DLD1 (cell line): ENCODE results near the gene SUCNR1.
"Not testable (repeated sequence)": the region's sequence is repeated elsewhere in the genome, so short reads cannot be mapped to it uniquely, and the experiment has no call there.

ENCODE experiments used
- in situ Hi-C: cut with HindIII; loops from 2 replicates; pipeline ENCODE4 v1.10.0; 2017; ENCODE audit warnings: low sequenced_read_pairs

SUCNR1 gene

GRCh38 chr3:151900884-151901643 lies 27.6 kb downstream of the SUCNR1 start:
- in situ Hi-C loops = no loop called here

GRCh38 chr3:151901644-151902285 lies 28.3 kb downstream of the SUCNR1 start:
- in situ Hi-C loops = no loop called here

GRCh38 chr3:151903501-151903991 lies 30.1 kb downstream of the SUCNR1 start:
- in situ Hi-C loops = no loop called here

GRCh38 chr3:151905647-151906046 lies 32.2 kb downstream of the SUCNR1 start:
- in situ Hi-C loops = no loop called here

GRCh38 chr3:151906751-151907150 lies 33.3 kb downstream of the SUCNR1 start:
- in situ Hi-C loops = no loop called here

- in situ Hi-C loops = no loop called here
Observed at GRCh38 chr3:151908399-151908798, 35.0 kb downstream of the SUCNR1 start.

GRCh38 chr3:151909681-151910405 lies 36.4 kb downstream of the SUCNR1 start:
- in situ Hi-C loops = no loop called here

- in situ Hi-C loops = no loop called here
Observed at GRCh38 chr3:151911462-151911861, 38.0 kb downstream of the SUCNR1 start.

- in situ Hi-C loops = no loop called here
Observed at GRCh38 chr3:151912028-151912427, 38.6 kb downstream of the SUCNR1 start.

GRCh38 chr3:151916781-151917180 lies 43.3 kb downstream of the SUCNR1 start:
- in situ Hi-C loops = no loop called here

GRCh38 chr3:151918253-151919029 lies 45.0 kb downstream of the SUCNR1 start:
- in situ Hi-C loops = no loop called here

GRCh38 chr3:151919030-151919328 lies 45.5 kb downstream of the SUCNR1 start:
- in situ Hi-C loops = no loop called here

- in situ Hi-C loops = no loop called here
Observed at GRCh38 chr3:151919446-151919845, 46.0 kb downstream of the SUCNR1 start.

GRCh38 chr3:151923901-151924300 lies 50.5 kb downstream of the SUCNR1 start:
- in situ Hi-C loops = no loop called here

- in situ Hi-C loops = no loop called here
Observed at GRCh38 chr3:151924753-151925152, 51.3 kb downstream of the SUCNR1 start.

GRCh38 chr3:151925419-151925818 lies 52.0 kb downstream of the SUCNR1 start:
- in situ Hi-C loops = no loop called here

GRCh38 chr3:151925876-151926275 lies 52.4 kb downstream of the SUCNR1 start:
- in situ Hi-C loops = no loop called here

- in situ Hi-C loops = no loop called here
Observed at GRCh38 chr3:151926956-151927355, 53.5 kb downstream of the SUCNR1 start.

- in situ Hi-C loops = not testable (repeated sequence)
Observed at GRCh38 chr3:151927915-151928525, 54.6 kb downstream of the SUCNR1 start.

- in situ Hi-C loops = no loop called here
Observed at GRCh38 chr3:151931171-151931570, 57.7 kb downstream of the SUCNR1 start.
